GM19099 (cell line): ENCODE data around the gene ZNF480.

Experiments
- POLR2A ChIP-seq: IDR thresholded peaks from 3 replicates; pipeline ENCODE4 v1.6.1; 2011; ENCODE audit warnings: low read depth; ENCODE audit not compliant: insufficient read length; ENCODE audit errors: extremely low read depth

ZNF480 gene

DNA sequence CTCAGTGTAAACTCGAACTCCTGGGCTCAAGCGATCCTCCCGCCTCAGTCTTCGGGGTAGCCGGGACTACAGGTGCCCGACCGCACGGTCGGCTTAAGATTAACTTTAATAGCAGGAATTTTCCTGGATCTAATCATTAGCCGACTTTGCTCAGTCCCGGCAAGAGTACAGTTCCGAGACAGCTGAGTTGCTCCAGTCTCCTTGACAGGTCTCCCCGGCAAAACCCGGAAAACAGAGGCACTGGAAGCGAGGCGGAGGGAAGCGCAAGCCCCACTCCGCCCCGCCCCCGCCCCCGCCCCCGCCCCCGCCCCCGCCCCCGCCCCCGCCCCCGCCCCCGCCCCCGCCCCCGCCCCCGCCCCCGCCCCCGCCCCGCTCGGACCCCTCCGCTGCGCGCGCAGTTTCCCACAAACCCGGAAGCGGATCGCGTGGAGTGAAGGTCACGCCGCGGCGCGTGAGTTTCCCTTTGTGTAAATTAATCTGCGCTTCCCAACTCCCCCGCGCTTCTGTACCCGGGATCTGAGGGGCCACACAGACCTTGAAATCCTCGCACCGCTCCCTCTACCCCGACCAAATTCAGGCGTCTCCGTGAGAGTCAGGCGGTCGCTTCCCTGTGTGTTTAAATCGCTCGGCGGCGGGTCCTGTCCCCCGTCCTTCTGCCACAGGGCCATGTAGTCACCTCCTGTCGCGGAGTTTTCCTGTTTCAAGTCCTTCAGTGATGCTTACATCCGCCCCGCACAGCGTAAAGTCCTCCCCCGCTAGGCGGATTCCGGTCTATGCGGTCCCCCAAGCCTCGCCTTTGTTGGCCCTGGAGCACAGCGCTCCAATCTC lies at the start of gene ZNF480:
Gene ZNF480 (plus strand): TSS at position 397 of the 828 bp plus-strand sequence. CDS start 3,244 bp downstream, outside the sequence.
- peak; percentile 72 for TF ChIP-seq POLR2A

- no peak for TF ChIP-seq POLR2A
These were observed 48.7 kb upstream of the ZNF480 start for GRCh38 chr19:52248241-52248640.

GRCh38 chr19:52258426-52258825 lies 38.5 kb upstream of the ZNF480 start:
- no peak for TF ChIP-seq POLR2A

GRCh38 chr19:52269338-52270261 lies 27.4 kb upstream of the ZNF480 start, which contains the start of gene ZNF766:
TSS of gene ZNF766 (plus strand) at chr19:52269587. CDS start at chr19:52269614, 27 bp downstream.
- peak; percentile 87 for TF ChIP-seq POLR2A

DNA sequence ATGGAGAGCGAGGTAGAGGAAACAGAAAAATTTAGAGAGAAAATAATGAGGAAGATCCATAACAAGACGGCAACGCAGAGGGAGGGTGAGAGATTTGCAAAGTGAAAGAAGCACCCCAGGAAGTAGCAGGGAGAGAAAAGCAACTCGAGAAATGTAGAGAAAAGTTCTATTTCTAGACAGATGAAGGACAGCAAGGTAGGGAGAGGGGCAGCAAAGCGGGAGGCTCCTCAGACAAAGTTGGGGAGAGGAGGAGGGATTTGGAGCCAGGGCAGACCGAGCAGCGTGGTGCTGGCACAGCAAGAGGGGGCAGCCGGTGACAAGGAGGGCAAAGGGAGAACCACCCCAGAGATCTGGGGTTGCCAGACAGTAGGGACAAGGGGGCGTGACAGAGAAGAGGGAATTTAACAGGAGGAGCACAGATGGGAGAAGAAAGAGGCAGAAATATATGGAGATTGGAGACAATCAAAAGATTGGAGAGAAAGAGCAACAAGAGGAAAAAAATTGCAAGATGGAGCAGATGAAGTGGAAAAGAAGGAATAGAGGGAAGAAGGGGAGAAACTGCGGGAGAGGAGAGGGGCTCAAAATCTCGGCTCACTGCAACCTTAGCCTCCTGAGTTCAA lies 26.6 kb upstream of the ZNF480 start:
- TF ChIP-seq POLR2A: no peak

- no peak for TF ChIP-seq POLR2A
These were observed 23.7 kb upstream of the ZNF480 start for GRCh38 chr19:52273301-52273700.

DNA sequence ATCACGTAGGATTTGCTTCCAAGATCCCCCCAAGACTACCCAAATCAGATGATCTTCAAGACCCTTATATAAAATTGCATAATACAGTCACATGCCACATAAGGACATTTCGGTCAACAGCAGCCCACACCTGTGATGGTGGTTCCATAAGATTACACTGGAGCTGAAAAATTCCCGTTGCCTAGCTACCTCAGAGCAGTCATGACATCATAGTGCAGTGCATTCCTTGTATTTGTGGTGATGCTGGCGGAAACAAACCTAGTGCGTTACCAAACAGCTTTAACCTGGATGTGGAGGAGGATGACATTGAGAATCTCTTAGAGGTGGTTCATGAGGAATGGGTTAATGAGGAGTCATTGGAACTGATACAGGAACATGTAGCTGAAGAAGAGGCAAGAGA lies 22.8 kb upstream of the ZNF480 start:
- no peak for TF ChIP-seq POLR2A

DNA sequence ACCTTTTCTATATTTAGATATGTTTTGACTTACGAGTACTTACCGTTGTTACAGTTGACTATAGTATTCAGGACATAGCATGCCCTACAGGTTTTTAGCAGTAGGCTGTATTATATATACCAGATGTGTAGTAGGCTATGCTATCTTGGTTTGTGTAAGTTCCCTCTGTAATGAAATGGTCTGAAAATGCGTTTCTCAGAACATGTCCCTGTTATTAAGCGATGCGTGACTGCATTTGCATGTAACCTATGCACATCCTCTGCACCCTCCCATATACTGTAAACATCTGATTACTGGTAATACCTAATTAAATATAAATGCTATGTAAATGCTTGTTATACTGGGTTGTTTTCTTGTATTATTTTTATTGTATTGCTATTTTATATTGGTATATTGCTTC lies 21.0 kb upstream of the ZNF480 start:
- TF ChIP-seq POLR2A: no peak

- no peak for TF ChIP-seq POLR2A
These were observed 19.5 kb upstream of the ZNF480 start for GRCh38 chr19:52277471-52277870.

DNA sequence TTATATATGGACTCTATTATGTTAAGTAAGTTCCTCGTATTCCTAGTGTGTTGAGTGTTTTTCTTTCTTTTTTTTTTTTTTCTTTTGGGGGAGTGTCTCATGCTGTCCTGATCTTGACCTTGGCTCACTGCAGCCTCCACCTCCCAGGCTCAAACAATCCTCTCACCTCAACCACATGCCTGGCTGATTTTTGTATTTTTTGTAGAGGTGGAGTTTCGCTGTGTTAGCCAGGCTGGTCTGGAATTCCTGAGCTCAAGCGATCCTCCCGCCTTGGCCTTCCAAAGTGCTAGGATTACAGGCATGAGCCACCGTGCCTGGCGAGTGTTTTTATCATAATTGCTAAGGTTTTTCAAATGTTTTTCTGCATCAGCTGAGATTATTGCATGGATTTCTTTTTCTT lies 10.7 kb upstream of the ZNF480 start:
- no peak for TF ChIP-seq POLR2A

- no peak for TF ChIP-seq POLR2A
These were observed 5.2 kb upstream of the ZNF480 start for GRCh38 chr19:52291781-52292180.

DNA sequence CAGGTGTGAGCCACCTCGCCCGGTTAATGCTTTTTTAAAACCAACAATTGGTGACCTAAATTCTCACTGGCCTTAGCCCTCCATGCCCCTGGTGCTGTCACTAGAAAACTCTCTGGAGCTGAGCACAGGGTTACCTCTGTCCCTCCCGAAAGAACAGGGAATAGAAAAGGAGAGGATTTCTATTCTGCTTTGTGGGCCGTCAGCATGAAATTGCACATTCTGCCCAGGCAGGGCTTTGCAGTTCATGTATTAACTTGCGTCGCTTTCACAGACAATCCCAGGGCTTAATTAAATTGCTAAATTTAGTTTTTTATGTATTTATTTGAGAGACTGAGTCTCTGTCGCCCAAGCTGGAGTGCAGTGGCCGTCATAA lies 583 bp upstream of the ZNF480 start:
- TF ChIP-seq POLR2A: no peak

DNA sequence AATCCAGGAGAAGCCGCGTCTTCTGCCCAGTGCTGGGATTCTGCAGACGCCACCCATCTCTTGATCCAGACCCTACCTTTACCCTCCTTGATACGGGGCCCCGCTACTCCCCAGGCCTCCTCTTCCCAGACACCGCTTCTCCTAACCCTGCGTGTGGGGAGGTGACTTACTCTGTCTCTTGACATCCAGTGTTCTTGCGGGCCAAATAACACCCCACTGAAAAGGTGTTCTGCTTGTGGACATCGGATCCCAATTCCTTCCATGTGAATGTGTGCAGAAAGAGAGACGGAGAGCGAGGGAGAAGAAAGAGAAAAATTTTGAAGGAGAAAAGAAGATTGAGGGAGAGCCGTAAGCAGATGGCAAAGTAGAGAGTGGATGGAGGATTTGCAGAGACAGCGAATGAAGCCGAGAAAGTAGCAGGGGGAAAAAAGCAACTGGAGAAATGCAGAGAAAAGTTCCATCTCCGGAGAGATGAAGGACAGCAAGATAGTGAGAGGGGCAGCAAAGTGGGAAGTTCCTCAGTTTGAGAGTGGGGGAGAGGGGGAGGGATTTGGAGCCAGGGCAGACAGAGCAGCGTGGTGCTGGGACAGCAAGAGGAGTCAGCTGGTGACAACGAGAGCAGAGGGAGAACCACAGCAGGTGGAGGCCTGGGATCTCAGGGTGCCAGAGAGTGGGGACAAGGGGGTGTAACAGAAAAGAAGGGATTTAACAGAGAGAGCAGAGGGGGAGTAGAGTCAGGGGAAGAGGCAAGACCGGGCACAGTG lies 814 bp downstream of the ZNF480 start:
- no peak for TF ChIP-seq POLR2A

GRCh38 chr19:52307275-52307674 lies 10.3 kb downstream of the ZNF480 start:
- no peak for TF ChIP-seq POLR2A
